ENCODE results near the gene ATP13A3.
"Not testable (repeated sequence)": the region's sequence is repeated elsewhere in the genome, so short reads cannot be mapped to it uniquely, and the experiment has no call there.

ATP13A3 gene

DNA sequence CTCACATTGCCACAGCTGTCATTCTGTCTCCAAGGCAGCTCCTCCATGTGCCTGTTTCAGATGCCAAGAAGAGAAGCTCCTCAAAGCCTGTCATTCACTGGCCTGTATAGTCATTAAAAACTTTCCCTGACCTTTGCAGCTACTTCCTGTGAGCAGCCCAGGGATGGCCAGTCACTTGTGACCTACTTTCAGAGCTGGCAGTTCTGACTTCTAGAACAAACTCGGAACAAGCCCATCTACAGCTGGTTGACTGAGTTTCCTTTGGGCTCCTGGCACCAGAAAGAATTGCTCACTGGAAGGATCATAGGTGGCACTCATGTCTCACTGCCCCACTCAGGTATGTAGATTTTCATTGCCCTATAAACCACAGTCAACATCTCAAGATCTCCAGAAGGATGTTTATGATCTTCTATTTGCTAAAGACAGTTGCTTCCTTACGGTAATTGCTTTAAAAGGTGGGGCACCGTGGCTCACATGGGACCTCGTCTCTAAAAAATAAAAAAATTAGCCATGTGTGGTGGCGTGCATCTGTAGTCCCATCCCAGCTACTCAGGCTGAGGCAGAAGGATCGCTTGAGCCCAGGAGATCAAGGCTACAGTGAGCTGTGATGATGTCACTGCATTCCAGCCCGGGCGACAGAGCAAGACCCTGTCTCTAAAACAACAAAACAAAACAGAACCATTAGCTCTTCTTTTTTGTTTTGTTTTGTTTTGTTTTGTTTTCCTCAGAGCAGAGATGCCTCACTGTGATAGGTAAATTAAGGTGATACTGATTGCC lies 11.2 kb upstream of the ATP13A3 start:
- no peak for DNase-seq

DNA sequence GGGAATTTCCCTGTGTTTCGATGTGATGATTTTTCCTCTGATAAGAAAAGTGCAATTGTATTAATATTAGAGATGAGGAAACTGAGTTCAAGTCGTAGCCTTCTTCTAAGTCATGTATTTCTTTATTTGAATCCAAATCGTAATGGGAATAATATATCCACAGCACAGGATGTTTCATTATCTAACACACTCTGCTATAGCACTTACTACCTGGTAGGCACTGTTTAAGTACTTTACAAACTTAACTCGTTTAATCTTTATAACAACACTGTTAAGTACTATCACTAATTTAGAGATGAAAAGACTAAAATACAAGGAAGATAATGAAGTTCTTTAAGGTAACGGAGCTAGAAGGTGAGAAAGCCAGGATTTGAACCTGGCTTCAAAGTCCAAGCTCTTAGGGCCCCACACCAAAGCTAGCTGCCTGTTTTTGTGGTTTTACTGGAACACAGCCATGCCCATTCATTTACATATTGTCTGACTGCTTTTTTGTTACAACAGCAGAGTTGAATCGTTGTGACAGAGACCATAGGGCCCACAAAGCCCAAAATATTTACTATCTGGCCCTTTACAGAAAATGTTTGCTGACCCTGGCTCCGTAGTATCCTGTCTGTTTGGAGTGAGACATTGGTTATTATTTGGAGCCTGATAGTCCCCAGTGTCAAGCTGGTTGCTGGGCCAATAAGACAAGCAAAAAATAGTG lies 9.6 kb upstream of the ATP13A3 start:
- no peak for DNase-seq

DNA sequence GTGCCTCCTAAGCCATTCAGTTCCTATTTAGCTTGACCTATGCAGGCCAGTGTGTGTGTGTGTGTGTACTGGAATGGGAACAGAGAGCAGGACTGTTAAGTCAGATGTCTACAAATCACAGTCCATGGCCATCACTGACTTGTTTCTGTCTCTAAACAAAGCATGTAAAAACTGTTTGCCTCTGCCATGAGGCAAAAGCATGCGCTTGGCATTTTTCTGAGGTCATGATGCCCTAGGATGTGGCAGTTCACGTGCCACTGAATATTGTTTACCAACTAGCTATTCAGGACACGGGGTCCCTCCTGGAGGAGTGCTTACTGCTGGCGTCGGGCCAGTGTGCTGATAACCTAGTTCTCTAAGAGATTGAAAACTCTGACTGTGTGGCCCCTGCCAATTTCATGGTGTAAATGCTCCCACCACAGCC lies 8.2 kb upstream of the ATP13A3 start:
- no peak for DNase-seq

GRCh38 chr3:194493995-194494927 lies 7.5 kb upstream of the ATP13A3 start:
- not testable (repeated sequence) for DNase-seq

DNA sequence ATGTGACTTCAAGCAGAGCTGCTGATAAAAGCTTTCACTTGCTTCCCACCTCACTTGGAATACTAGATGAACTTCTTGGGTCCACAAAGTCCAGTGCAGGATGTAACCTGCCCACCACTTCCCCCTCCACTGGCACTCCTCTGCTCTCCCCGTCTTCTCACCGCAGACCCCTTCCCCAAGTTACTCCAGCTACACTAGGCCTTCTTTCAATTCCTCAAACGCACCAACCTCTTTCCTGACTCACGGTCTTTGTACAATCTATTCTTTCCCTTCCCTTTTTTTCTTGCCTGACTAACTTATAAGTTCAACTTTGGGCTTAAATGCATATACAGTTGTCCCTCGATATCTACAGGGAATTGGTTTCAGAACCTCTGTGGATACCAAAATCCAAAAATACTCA lies 5.2 kb upstream of the ATP13A3 start:
- no peak for DNase-seq

- no peak for DNase-seq
Measured at GRCh38 chr3:194489736-194490612, 3.2 kb upstream of the ATP13A3 start.

DNA sequence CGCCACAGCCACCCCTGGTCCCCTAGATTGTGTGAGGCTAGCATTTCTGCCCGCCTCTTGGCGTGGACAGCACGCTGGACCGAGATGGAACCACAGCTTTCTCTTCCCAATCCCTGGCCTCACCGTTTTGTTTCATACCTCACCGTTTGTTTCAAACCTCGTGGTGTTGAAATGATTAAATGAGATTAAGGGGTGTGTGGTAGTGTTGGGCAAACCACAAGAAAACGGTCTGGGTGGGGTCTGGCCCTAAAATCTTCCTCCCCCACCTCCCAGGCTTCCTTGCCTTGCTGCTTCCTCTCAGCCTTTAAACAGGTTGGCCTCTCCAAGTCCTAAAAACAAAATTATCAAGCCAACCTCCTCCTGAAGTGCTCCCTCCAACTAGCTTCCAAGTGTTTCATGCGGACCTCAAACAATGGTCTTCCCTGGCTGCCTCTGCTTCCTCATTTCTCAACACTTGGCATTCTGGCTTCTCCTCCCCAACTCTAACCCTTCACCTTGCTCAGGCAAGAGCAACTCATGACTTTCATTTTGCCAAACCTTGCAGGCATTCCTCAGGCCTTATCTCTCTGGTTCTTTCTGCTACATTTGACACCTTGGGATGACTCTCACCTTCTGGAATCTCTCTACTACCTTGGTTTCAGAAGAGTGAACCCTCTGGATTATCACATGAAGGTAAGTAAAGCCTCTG lies 1.4 kb upstream of the ATP13A3 start:
- DNase-seq = no peak

DNA sequence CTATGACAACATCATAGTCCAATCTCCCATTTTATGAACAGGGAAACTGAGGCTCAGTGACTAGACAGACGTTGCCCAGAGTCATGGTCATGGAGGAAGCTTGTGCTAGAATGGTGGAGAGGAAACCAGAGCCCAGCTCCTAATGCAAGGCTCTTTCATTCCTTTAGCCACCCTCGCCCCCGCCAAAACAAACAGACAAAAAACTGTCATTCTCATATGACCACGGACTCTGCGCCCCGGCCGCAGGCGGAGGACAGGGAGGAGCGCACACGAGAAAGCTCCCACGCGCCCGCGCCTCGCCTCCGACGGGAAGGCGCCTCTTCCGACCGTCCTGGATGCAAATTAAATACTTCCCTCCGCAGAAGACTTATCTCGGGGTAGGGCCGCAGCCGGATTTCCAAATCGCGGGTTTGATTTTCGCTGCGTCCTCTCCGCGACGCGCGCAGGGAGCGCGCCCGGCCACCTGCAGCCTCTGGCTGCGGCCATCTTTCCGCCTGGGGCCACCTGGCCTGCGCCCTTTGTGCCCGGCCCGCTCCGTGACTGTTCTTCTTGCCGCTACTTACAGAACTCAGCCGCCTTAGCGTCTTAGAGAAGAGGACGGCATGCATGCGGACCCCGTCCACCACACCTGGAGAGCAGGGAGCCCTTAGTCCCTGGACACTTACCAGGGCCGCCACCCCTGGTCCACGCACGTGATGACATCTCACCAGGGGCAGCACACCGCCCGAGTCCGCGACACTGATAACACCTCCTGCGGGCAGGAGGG lies 670 bp upstream of the ATP13A3 start:
- DNase-seq = peak; percentile 89

DNA sequence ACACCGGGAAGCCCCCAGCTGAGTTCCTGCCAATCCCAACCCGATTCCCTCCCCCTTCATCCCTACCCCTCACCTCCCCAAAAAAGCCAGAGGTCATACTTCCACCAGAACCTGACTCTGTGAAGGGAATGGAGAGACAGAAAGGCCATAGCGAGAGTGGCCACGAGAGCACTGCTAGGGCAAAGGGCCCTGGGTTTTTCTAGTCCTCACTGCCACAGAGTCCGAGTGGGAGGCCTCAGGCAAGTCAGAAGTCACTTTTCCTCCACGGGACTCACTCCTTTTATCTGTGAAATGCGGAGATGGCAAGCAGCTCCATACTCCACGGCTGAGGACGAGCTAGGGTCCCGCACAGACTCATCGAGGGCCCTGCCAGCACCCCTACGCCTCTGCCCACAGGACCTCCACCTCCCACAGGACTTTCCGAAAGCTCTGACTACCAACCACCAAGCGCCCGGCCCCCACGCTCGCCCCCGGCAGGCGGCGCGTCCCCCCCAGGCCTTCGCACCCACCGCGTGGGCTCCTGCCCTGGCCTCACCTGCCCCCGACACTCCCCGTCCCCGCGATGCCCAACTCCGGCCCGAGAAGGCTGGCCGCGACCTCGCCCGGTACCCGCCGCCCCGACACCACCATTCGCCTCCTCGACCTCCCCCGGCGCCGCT lies 792 bp downstream of the ATP13A3 start:
- peak; percentile 51 for DNase-seq

DNA sequence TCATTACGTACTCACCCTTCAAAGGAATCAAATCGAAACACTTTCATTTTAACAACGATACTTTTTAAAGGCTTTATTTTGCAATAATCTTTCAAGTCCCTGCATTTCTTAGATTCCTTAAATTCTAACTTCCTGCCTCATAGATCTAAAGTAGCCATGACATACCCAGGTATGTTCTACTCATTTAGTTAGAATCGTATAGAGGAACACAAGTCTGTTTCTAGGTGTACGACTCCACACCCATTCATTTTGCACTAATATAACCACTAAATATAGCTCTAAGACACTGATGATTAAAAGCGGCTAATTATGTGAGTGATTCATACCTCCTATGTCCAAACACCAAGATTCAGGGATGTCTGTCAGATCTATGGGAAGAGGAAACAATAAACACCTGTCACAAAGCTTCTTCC lies 1.3 kb downstream of the ATP13A3 start:
- no peak for DNase-seq

DNA sequence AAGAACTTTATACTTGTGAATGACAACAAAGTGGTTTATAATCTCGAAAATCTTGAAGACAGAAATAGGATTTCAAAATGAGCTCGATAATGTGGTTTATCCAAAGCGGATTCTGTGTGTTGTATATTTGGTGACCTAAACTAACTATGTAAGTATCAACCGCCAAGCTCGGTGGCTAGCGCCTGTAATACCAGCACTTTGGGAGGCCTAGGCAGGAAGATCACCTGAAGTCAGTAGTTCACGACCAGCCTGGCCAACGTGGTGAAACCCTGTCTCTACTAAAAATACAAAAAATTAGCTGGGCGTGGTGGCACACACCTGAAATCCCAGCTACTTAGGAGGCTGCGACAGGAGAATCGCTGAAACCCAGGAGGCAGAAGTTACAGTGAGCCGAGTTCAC lies 2.2 kb downstream of the ATP13A3 start:
- DNase-seq = no peak

DNA sequence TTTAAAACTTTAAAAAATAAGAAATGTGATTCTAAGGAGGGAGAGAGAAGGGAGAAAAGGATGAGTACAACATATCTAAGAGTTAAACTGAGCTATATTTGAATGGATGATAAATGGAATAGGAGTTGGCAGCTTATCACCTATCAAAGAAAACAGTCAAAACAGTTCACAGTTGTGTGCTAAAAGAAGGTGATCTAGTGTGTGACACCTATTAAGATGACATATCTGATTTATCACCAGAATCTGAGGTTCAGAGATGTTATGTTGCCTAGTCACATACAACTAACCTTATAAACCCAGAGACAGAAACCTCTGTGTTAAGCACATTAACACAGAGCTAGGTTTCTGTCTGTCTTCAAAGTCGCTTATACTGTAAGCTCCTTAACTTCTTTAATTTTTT lies 3.0 kb downstream of the ATP13A3 start:
- no peak for DNase-seq

- DNase-seq = not testable (repeated sequence)
Measured at GRCh38 chr3:194482830-194483229, 4.0 kb downstream of the ATP13A3 start.

- no peak for DNase-seq
Measured at GRCh38 chr3:194482196-194482593, 4.6 kb downstream of the ATP13A3 start.

- DNase-seq = no peak
Measured at GRCh38 chr3:194481525-194482195, 5.1 kb downstream of the ATP13A3 start.

DNA sequence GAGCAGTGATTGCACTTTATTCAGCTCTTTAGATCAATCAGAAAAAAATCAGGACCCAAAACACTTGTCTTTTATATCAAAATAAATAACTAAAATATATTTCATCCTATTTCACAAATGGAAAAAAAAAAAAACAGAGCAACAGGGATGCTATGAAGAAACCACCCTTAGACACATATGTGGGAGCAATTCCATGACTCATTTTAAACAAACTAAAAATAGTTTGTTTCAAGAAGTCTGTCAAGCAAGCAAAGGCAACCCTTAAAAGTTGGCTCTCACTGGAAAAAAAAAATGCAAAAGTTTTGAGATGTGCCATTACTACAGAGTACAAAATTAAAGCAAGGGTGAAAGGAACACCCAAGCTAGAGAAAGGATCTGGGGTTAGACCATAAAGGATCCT lies 5.7 kb downstream of the ATP13A3 start:
- DNase-seq = no peak

DNA sequence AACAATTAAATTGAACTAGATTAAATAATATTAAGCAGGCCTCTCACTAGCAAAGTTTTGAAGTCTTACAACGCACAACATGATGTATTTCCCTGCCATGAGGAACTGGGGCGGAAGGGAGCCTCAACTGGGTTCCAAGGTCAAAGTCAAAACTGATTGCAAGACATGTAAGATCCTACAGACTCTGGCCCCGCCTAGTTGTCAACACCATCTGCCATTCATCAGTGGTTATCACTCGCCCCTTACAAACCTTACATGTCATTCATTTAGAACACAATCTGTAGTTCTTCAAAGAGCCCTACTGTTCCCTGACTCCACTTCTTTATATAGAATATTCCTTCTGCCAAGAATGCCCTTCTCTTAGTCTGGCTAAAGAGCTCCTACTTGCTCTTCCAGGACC lies 10.0 kb downstream of the ATP13A3 start:
- no peak for DNase-seq

DNA sequence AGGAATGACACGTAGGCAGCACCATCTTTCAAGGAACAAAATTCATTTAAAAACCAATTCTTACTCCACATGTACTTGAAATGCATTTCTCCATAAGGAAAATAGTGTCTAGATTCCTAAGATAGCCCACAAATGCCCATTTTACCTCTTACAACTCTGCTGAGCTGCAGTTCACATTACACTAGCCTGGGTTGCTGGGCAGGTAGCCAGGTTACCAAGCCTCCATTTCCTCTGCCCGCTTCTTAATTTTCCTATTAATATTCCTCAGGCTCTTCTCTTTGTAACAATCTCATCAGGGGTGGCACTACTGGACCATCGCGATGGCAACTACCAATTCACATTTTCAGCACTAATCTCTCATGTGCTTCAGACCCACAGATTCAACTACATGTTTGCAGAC lies 10.8 kb downstream of the ATP13A3 start:
- DNase-seq = no peak

GRCh38 chr3:194475138-194475932 lies 11.5 kb downstream of the ATP13A3 start:
- DNase-seq = no peak
